ENCODE measurements around the gene CISD1.

DNA sequence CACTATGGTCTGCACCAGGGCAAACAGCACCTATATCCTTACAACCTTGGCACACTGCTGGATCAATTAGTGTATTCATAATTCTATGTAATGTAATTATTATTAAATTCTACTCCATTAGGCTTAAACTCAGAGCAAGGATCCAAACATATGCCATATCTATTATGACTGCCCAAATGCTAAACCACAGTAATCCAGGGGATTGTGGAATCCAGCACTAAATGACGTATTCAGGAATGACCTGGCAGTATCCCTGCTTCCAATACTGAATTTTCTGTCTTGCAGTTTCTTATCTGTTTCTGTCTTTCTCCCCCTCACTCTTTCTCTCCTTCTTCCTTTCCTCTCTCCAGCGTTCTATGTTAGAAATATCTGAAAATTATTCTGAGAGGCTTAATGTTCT lies 49.4 kb downstream of the CISD1 start:
- TF ChIP-seq POLR2A (IDR thresholded peaks at IDR 0.05; ENCODE audit: low read depth, low read length) (no peak), TAF1 (IDR thresholded peaks at IDR 0.05; ENCODE audit: low read depth, low read length) (no peak), POLR2AphosphoS5 (IDR thresholded peaks at IDR 0.05; ENCODE audit: low read depth, low read length) (no peak), SPI1 (IDR thresholded peaks at IDR 0.05; ENCODE audit: low read depth, low read length) (no peak), POU2F2 (IDR thresholded peaks at IDR 0.05; ENCODE audit: low read depth, low read length) (no peak)
